K562 (cell line): ENCODE measurements around the gene JMJD1C. TPM values are rescaled to one million over a fixed set of nuclear protein-coding genes. Genes with fewer than 3 reads are reported as not detected.
A peak's percentile ranks its signal among the peaks of the same experiment; 100 is the strongest.

Source experiments
- ATAC-seq: fragments of 200-7000 bp; cut with Tn5 transposase; 3 replicates; pipeline ENCODE4 v1.9.1; 2020; ENCODE audit warnings: moderate library complexity
- BruUV-seq: library from RNA; stranded (reverse); fragments of 400-500 nt; replicated peaks from 2 replicates; lab custom pipeline; 2021; lab: Mats Ljungman, UMichigan
- CTCF ChIA-PET: fragments of 300-600 bp; formaldehyde crosslinking; extraction: SDS; loops from one replicate; lab custom pipeline; 2021; ENCODE audit warnings: low intra/inter-chr PET ratio; lab: Yijun Ruan, JAX
- POLR2A ChIA-PET: fragments of 300-600, 350-650 bp; sonication (Branson Sonifier 250); formaldehyde crosslinking; extraction: SDS; loops from one replicate; lab custom pipeline; 2021; ENCODE audit warnings: antibody characterized with exemption, inconsistent platforms; lab: Yijun Ruan, JAX
- DNase-seq, 4 experiments: peaks; one replicate each; pipeline versions ENCODE4 v3.0.0 to v3.0.0-alpha.2; 2011 to 2018; ENCODE audit warnings: low spot score in 3 of 4, mixed read lengths in 3 of 4; ENCODE audit errors: extremely low read depth in 1 of 4
- FAIRE-seq: peaks from 2 replicates; lab custom pipeline; 2011; peaks lifted over from hg19 to GRCh38; lab: Jason Lieb, UNC
- H2AFZ ChIP-seq: 2 replicates; pipeline ENCODE4 v1.6.0; 2011; ENCODE audit warnings: low read depth, low read length, control low read depth, inconsistent platforms
- H3K27ac ChIP-seq: fragments of 200-600 bp; 3 replicates; pipeline ENCODE4 v1.8.0; 2011; ENCODE audit warnings: low read depth, mild to moderate bottlenecking, control low read depth, inconsistent platforms, low read length, moderate library complexity, mixed read lengths; ENCODE audit errors: extremely low read depth
- H3K27me3 ChIP-seq, 2 experiments: fragments of 300-600 bp in 1 of 2; 2 replicates in 1 of 2; 3 replicates in 1 of 2; pipeline versions ENCODE4 v1.6.0 to v1.8.0; 2011; ENCODE audit warnings: inconsistent platforms in 2 of 2, low read length in 2 of 2, mild to moderate bottlenecking in 1 of 2, mixed read lengths in 1 of 2, moderate library complexity in 1 of 2; ENCODE audit not compliant: control insufficient read depth in 2 of 2, insufficient read depth in 2 of 2
- H3K36me3 ChIP-seq: fragments of 300-600 bp; 3 replicates; pipeline ENCODE4 v1.8.0; 2011; ENCODE audit warnings: mild to moderate bottlenecking, low read length, inconsistent platforms; ENCODE audit not compliant: control insufficient read depth, insufficient read depth
- H3K4me1 ChIP-seq, 2 experiments: fragments of 200-600 bp in 1 of 2; replicated peaks in 1 of 2; 2 replicates in 1 of 2; 3 replicates in 1 of 2; pipeline versions ENCODE4 v1.5.1 to v1.8.0; 2011; ENCODE audit warnings: inconsistent platforms in 2 of 2, low read length in 2 of 2, mild to moderate bottlenecking in 1 of 2, mixed read lengths in 1 of 2, moderate library complexity in 1 of 2; ENCODE audit not compliant: control insufficient read depth in 2 of 2, insufficient read depth in 2 of 2
- H3K4me2 ChIP-seq: 2 replicates; pipeline ENCODE4 v1.6.1; 2011; ENCODE audit warnings: low read length, control low read depth, inconsistent platforms, mixed read lengths; ENCODE audit not compliant: insufficient read depth
- H3K4me3 ChIP-seq: fragments of 200-600 bp; sonication (generic), shearing (Covaris generic); 2 replicates; pipeline ENCODE4 v1.5.1; 2016; ENCODE audit warnings: control low read depth, inconsistent platforms
- H3K79me2 ChIP-seq: fragments of 200-600 bp; 3 replicates; pipeline ENCODE4 v1.8.0; 2011; ENCODE audit warnings: low read length, inconsistent platforms; ENCODE audit not compliant: control insufficient read depth, insufficient read depth
- H3K9ac ChIP-seq, 2 experiments: 2 replicates each; pipeline versions ENCODE4 v1.6.0 to v1.6.1; 2011; ENCODE audit warnings: low read depth in 2 of 2, low read length in 2 of 2, control low read depth in 1 of 2, inconsistent platforms in 1 of 2, mild to moderate bottlenecking in 1 of 2, mixed read lengths in 1 of 2; ENCODE audit not compliant: insufficient read depth in 1 of 2
- H3K9me1 ChIP-seq: one replicate; pipeline ENCODE4 v1.6.0; 2011; ENCODE audit warnings: inconsistent platforms, mild to moderate bottlenecking, low read length, moderate library complexity; ENCODE audit not compliant: control insufficient read depth, insufficient read depth
- H3K9me3 ChIP-seq: replicated peaks from 2 replicates; pipeline ENCODE4 v1.5.1; 2011; ENCODE audit warnings: low read depth, low read length, inconsistent platforms; ENCODE audit not compliant: control insufficient read depth, insufficient read depth
- H4K20me1 ChIP-seq: replicated peaks from 2 replicates; pipeline ENCODE4 v1.6.1; 2011; ENCODE audit warnings: low read length, inconsistent platforms, mixed read lengths; ENCODE audit not compliant: control insufficient read depth, insufficient read depth
- CBX3 ChIP-seq, 2 experiments: IDR thresholded peaks; 1 replicate in 1 of 2; 2 replicates in 1 of 2; pipeline ENCODE4 v1.6.1; 2012; ENCODE audit warnings: inconsistent platforms in 2 of 2, low read length in 2 of 2, borderline replicate concordance in 1 of 2, control low read depth in 1 of 2
- KLF16 ChIP-seq: IDR thresholded peaks from 2 replicates; pipeline ENCODE4 v1.6.1; 2016; ENCODE audit warnings: antibody characterized with exemption
- NFXL1 ChIP-seq: fragments of 450-650 bp; formaldehyde crosslinking; IDR thresholded peaks from 2 replicates; pipeline ENCODE4 v1.4.0; 2021; ENCODE audit warnings: mild to moderate bottlenecking
- SOX6 ChIP-seq: fragments of 450-650 bp; IDR thresholded peaks from 2 replicates; pipeline ENCODE4 v1.6.1; 2014; ENCODE audit warnings: mild to moderate bottlenecking
- U2AF1 ChIP-seq: fragments of 200-400 bp; formaldehyde crosslinking; optimal IDR thresholded peaks from 2 replicates; pipeline ENCODE3; 2017; ENCODE audit warnings: mild to moderate bottlenecking, low read depth, low read length, moderate library complexity
- WGBS: fragments of 100-300 bp; shearing (Covaris generic); methylation state at CpG from one replicate; pipeline ENCODE4 v1.1.6; 2016; ENCODE audit warnings: low coverage, mixed read lengths; ENCODE audit not compliant: insufficient coverage; ENCODE audit errors: missing lambda C conversion rate; 5-methylcytosine and 5-hydroxymethylcytosine counted together
- in situ Hi-C: fragments of 300-500 bp; cut with MboI; formaldehyde crosslinking; loops from 4 replicates; pipeline ENCODE4 v1.15.0; 2018; ENCODE audit warnings: inconsistent platforms, mixed read lengths
- intact Hi-C: fragments of 100-400 bp; cut with micrococcal nuclease; formaldehyde crosslinking; loops from 2 replicates; pipeline ENCODE4 v1.14.2; 2022
- polyA plus RNA-seq, 8 experiments: library from polyadenylated mRNA; depleted of rRNA in 4 of 8; stranded (reverse) in 5 of 8; unstranded in 3 of 8; fragments of >200 nt; fragmentation: Nextera tagmentation in 2 of 8; fragmentation: Illumina TruSeq in 1 of 8; extraction: Ambion mirVana in 2 of 8; extraction: Trizol in 1 of 8; gene quantifications; 2 replicates each; pipeline versions ENCODE4 v1.2.1 to v1.2.3, GENCODE V29; 2011 to 2014; ENCODE audit warnings: inconsistent platforms in 1 of 8, missing spikeins in 1 of 8
- total RNA-seq, 7 experiments: library from RNA; depleted of rRNA in 6 of 7; stranded (reverse); fragments of >200 nt in 6 of 7; fragmentation: Illumina TruSeq in 2 of 7; extraction: Trizol in 2 of 7; gene quantifications; 2 replicates each; pipeline versions ENCODE4 v1.2.1 to v1.2.3, GENCODE V29; 2011 to 2021; ENCODE audit warnings: low replicate concordance in 1 of 7
- TF ChIP-seq, protein P1 (sequence below): IDR thresholded peaks from 2 replicates; pipeline ENCODE4 v1.6.1; 2012; ENCODE audit warnings: low read depth, low read length, improper control_type of control experiment, borderline replicate concordance

JMJD1C gene
- total and polyA plus RNA-seq, 9 of the 15 experiments (the other 6 are each of a cell fraction or from before 2014, with no cell fraction given), result 25.3 to 68.0 (median 47.2) TPM

GRCh38 chr10:63240807-63241206 is 225.0 kb downstream of the JMJD1C start:
- Histone ChIP-seq H3K79me2 (peaks cover 87% of the 10 kb centered on the region), H3K27ac (peak overlapping the region; percentile 31; the same call in 2 of the 3 replicates)
- ChIA-PET POLR2A (interaction anchor here (0.6 to 5.5 kb wide), 6 partner anchors 10 to 45 kb away, joined by 3 to 33 read pairs (median 4); no protein-coding TSS in a partner anchor), CTCF (no interaction called here)
- ATAC-seq, result peak; percentile 56
- intact Hi-C loops, result no loop called here
- TF ChIP-seq NFXL1 (no peak), CBX3 (IDR thresholded peaks at IDR 0.05; ENCODE audit: borderline replicate concordance in 1 of 2, low read length in 2 of 2) (no peak), SOX6 (peak; percentile 55; the same call in 1 of the 2 replicates), KLF16 (no peak), U2AF1 (no peak)
- TF ChIP-seq, protein P1, sequence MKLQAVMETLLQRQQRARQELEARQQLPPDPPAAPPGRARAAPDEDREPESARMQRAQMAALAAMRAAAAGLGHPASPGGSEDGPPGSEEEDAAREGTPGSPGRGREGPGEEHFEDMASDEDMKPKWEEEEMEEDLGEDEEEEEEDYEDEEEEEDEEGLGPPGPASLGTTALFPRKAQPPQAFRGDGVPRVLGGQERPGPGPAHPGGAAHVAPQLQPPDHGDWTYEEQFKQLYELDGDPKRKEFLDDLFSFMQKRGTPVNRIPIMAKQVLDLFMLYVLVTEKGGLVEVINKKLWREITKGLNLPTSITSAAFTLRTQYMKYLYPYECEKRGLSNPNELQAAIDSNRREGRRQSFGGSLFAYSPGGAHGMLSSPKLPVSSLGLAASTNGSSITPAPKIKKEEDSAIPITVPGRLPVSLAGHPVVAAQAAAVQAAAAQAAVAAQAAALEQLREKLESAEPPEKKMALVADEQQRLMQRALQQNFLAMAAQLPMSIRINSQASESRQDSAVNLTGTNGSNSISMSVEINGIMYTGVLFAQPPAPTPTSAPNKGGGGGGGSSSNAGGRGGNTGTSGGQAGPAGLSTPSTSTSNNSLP, result peak; percentile 30; the same call in 1 of the 2 replicates
- TF ChIP-seq, all 486 proteins: peak for 2
- H3K9me1 ChIP-seq, result no peaks in the 10 kb centered on the region
- H3K4me1 ChIP-seq, result peaks cover 0 to 15% of the 10 kb centered on the region in 2 experiments; a peak in 3 of 5 replicates
- in situ Hi-C loops, result no loop called here
- no peak overlapping the region for H3K4me3 ChIP-seq
- H4K20me1 ChIP-seq, result no peaks in the 10 kb centered on the region
- no peaks in the 10 kb centered on the region for H3K27me3 ChIP-seq
- peak overlapping the region in 1 of 2 experiments; percentile 6; a peak in 1 of 4 replicates for H3K9ac ChIP-seq
- no peak for DNase-seq
- no TSS peak for BruUV-seq
- FAIRE-seq, result no peak
- peak overlapping the region; percentile 13 for H3K4me2 ChIP-seq
- H3K36me3 ChIP-seq, result peaks cover 6% of the 10 kb centered on the region; the same call in 1 of the 3 replicates
- 48% methylated on average over 6 of the region's 6 CpGs for WGBS
- no peak overlapping the region for H2AFZ ChIP-seq
- 0 out of 2 replicates have a peak, but pooled peaks cover 2% of the 10 kb centered on the region for H3K9me3 ChIP-seq
